GM18951 (cell line): ENCODE measurements around the gene DACT2.

Experiments
- POLR2A ChIP-seq: IDR thresholded peaks from 4 replicates; pipeline ENCODE4 v1.6.1; 2011; ENCODE audit warnings: mild to moderate bottlenecking; ENCODE audit not compliant: insufficient read length, insufficient read depth; ENCODE audit errors: extremely low read depth
- in situ Hi-C: fragments of 300-500 bp; cut with MboI; formaldehyde crosslinking; loops from one replicate; pipeline ENCODE4 v1.12.0; 2022; ENCODE audit warnings: low sequenced_read_pairs, mixed read lengths, inconsistent platforms; ENCODE audit not compliant: unreplicated experiment

Gene DACT2

DNA sequence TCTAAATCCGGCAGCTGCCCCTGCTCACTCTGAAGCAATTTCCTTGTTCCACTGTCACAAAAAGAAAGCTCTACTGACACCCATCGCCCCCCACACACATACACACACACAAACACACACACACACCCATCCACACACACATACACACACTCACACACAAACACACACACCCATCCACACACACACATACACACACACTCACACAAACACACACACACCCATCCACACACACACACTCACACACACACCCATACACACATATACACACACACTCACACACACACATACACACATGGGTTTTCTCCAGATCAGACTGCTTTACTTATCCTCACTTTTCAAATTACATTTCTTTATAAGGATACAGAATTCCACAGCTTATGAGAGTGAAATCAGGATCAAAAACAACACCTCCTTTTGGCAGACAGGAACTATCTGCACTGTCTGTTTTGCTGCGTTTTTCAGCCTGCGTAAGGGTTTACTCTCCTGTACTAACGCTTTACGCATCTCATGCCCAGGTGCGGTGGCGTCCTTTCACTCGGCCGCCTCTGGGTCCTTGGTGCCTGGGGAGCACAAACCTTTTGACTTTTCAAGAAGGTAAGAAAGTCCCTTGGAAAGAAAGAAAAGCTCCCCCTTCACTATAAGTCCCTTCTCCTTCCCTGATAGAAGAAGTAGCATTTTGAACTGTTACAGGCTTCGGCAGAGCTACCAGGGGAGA, 8.0 kb downstream of the DACT2 start:
- TF ChIP-seq POLR2A: no peak
- in situ Hi-C loops: no loop called here

DNA sequence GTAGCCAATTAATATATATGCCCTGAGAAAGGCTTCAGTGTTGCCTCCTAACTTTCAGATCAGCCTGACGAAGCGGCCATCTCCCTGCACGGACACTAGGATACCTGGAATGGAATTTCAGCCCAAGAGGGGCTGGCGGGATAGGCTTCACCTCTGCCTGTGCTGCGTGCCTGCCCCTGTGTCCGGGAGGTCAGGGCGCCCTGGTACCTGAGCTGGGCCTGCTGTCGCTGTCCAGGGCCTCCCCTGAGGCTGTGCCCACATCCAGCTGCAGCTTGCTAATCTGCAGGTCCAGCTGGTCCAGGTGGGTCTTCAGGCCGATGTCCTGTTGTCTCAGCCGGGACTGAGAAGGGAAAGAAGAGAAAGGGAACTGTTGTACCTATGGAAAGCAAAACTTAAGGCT, 8.6 kb downstream of the DACT2 start:
- in situ Hi-C loops: no loop called here
- TF ChIP-seq POLR2A: no peak

DNA sequence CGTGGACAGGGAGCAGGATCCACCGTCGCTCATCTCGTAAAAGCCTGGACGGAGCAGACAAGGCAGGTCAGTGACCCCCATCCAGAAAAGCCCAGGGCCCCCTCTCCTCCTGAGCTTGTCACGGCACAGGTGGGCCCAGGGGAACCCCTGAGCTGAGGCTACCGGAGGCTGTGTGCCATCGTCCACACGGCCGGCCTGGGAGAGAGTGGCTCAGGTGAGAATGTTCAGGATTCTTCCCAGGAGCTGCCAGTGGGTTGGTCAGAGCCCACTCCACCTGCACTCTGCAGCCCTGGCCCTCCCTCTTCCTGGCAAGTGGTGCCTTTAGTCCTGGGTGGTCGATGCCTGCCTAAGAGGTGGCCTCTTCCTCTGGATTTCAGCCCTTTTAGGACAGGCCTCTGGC, 9.2 kb downstream of the DACT2 start:
- in situ Hi-C loops: no loop called here
- TF ChIP-seq POLR2A: no peak

DNA sequence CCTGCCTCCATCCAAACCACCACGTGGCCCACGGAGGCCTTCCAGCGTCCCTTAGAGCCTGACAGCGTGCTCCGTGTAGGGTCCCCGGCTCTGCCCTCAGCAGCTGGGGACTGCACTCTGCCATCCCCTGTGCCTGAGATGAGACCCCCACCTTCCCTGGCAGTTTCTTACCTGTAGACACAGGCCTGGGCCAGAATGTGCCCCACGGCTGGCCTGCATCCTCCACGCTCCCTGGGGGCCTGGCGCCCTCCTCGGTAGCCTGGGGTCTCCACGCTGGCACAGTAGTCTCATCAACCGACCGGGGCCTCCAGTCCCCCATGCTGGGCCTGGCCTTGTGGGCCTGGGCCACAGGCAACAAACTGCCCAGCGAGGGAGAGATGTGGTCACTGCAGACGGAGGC, 9.6 kb downstream of the DACT2 start:
- no peak for TF ChIP-seq POLR2A
- in situ Hi-C loops: no loop called here

DNA sequence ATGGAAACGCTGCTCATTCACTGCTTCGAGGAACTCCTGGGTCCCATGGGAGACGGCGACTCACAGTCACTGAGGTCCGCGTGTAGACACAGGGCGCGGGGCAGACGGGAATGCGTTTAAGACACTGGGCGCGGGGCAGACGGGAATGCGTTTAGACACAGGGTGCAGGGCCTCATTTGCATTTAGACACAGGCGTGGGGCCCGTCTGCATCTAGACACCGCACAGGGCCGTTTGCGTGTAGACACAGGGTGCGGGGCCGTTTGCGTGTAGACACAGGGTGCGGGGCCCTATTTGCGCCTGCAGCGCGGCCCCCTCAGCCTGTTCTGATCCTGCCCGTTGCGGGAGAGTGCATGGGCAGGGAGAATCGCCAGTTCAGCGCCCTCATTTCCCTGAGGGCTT, 10.4 kb downstream of the DACT2 start:
- in situ Hi-C loops: no loop called here
- no peak for TF ChIP-seq POLR2A

DNA sequence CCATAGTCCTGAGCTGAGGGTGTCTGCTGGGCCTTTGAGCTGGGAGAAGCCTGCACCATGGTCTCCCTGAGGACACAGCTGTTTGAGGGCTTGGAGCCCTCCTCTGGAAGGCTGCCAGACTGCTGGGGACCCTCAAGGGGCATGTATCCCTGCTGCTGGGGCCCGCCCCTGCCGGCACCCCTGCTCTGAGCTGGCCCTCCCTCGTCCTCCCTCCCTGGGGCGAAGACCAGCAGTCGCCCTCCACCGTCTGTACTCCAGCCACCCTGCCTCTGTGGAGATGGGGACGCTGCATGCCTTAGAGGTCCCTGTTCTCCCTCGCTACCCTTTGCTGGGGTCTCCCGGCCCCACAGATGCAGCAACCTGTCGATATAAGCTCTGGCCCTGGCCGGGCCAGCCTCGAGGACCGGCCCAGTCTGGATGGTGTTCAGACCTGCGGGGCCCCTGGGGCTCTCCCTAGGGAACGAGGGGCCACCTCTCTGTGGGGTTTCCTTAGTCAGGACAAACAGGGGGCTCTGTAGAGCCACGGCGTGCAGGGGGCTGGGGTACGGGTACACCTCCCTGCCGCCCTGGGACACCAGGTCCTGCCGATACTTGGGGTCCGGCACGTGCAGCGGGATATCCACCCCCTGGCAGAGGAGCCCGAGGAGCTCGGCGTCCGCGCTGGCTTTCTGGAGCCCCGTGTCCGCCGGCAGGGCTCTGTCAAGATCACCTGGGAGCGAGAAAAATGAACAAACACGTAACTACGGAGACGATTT, 11.0 kb downstream of the DACT2 start:
- in situ Hi-C loops: no loop called here
- no peak for TF ChIP-seq POLR2A

DNA sequence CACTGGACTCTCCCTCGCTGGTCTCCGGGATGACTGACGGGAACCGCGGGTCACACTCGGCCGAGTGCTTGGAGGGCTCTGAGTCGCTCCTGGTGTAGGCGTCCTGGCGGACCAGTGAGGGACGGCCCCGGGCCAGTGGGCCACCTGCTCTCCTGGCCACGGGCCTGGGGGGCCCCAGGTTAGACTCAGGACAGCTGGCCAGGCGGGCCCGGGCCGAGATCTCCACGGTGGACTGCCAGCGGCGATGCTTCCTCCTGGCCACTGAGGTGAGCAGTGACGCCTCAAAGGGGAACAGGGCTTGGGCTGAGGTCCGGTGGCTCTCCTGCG, 11.9 kb downstream of the DACT2 start:
- in situ Hi-C loops: no loop called here
- no peak for TF ChIP-seq POLR2A

DNA sequence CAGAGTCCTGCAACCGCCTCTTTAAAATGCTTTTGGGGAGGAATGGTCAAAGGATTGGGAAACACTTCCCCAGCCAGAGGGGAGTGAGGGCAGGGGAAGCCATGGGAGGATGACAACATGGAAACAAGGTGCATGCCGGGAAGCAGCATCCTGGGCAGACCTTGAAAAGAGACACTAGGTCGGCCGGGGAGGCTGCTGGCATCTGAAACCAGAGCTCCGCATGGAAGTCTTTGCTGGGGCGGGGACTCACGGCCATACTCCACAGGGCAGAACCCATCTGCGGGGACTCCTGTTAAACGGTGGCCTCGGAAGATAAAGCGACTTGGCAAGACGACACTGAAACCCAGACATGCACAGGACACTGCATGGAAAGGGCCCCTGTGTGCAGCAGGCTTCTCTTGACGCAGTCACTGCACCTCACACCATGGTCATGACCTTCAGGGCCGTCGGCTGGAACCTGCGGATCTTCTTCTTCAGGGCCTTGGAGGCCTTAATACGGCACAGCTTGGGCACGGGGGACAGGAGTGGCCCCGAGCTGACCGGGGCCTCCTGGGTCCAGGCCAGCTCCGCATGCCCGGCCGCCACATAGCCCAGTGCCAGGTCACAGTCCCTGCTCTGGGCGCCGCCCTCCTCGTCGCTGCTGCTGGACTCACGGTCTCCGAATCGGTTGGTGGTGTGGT, 12.4 kb downstream of the DACT2 start:
- in situ Hi-C loops: no loop called here
- TF ChIP-seq POLR2A: no peak

DNA sequence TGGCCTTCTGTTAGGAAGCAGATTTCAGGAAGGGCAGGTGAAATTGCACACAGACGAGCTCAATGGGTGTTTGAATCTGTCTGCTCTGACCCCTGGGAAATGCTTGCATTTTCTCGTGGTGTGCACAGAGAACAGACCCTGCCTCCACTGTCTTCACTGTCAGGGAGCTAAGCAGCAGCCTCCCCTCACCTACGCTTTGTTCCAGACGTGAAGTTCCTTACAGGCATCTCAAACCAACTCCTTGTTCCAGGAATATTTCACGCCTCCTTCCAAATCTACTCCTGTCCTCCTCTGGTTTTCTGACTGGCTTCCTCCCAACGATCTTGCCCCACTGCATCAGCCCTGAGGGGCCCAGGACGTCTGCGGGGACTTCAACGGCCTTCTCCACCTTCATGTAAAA, 13.7 kb downstream of the DACT2 start:
- in situ Hi-C loops: no loop called here
- no peak for TF ChIP-seq POLR2A

DNA sequence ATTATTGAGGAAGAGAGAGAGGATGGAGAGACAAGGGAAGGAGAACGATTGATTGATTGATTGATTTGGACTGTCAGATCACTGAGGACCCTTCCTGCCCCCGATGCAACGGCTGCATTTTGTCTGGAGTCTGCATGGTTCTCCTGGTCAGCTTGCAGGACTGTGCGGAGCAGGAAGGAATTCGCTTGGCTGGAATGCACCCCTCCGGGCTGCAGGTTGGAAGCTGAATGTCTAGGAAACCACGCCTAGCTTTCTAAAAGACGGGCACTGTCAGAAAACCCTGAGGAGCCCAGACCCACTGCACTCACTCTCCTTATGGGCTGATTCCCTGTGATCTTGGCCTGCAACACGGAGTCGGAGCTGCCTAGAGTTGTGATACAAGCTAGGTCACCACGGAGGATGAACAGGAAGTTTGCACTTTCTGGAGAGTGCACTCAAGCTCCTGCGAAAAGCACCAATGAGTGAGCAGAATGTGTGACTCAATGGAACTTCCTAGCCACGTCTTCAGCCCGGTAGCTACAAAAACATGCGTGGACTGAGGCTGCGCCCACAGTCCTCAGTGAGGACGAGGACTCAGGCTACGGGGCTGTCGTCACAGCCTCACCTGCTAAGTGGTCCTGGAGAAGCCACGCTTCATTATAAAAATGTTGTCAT, 14.4 kb downstream of the DACT2 start:
- no peak for TF ChIP-seq POLR2A
- in situ Hi-C loops: no loop called here

DNA sequence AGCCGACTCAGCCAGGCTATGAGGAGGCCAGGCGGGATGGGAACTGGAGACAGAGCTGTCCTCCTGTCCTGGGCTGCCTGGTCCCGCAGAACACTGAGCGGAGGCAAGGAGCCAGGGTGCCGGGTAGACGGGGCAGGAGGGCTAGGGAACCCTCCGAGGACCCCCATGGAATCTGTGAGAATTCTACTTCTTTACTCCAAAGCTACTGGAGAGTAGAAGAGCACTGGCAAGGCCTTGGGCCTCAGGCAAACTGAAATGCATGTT, 14.9 kb downstream of the DACT2 start:
- in situ Hi-C loops: no loop called here
- no peak for TF ChIP-seq POLR2A

DNA sequence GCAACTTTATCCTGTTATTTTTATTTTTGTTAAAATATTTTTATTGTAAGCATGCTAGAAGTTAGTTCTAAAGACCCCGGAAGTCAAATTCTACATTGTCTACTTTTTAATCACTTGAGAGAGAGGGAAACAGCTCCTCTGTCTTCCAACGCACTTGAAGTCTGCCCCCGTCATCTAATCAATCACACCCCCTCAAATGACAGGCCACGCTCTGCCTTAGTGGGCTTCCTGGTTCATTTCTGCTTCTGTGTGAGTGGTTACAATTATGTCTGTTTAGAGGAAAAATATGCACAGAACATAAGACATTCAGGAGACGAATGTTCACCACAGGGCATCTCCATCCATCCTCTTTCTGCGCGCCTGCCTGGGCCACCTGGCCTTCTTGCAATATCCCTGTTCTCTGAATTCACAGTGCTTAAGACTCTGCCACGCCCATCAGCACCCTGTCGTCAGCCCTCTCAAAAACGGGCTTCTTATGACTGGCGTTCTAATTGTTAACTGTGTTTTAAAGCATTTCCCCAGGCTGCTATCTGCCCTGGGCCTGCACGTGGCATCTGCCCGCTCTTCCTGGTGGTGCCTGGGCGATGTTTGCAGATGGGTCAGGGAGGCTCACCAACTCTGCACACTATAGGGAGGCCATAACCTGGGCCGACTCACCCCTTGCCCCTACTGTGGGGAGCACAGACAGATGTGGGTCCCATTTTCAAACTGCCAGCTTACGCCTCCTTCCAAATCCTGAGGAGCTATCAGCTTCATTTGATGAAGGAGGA, 15.4 kb downstream of the DACT2 start:
- in situ Hi-C loops: no loop called here
- TF ChIP-seq POLR2A: no peak

DNA sequence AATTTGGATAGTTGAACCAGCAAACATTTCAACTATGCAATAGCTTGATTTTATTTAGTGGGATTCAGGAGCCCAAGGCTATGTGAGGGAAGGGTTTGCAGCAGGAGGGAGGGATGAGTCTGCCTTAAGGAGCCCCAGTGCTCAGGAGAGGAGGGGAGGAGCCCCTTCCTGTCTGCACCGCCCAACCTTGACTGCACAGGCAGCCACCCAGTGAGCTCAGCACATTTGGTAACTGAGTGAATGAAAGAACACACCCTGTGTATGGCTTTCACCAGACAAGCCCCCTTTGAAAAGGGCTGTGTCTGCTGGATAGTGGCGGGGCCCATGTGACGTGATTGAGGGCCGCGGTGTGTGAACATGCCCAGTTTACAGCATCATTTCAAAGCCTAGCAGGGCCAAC, 17.0 kb downstream of the DACT2 start:
- in situ Hi-C loops: no loop called here
- TF ChIP-seq POLR2A: no peak
